Endothelial cell of umbilical vein (primary cell): ENCODE results near the gene VPS54. TPM values are rescaled to one million over a fixed set of nuclear protein-coding genes. Genes with fewer than 3 reads are reported as not detected.
"Not testable (repeated sequence)": the region's sequence is repeated elsewhere in the genome, so short reads cannot be mapped to it uniquely, and the experiment has no call there.

Source experiments
- BruUV-seq: library from RNA; stranded (reverse); fragments of 400-500 nt; replicated peaks from 2 replicates; lab custom pipeline; 2021; lab: Mats Ljungman, UMichigan
- CTCF ChIA-PET: fragments of 300-600, 350-600 bp; sonication (Branson Sonifier 250); formaldehyde crosslinking; loops from one replicate; lab custom pipeline; 2021; ENCODE audit warnings: antibody characterized with exemption, inconsistent platforms; lab: Charles Lee
- POLR2A ChIA-PET: fragments of 300-600, 350-600 bp; sonication (Branson Sonifier 250); formaldehyde crosslinking; loops from one replicate; lab custom pipeline; 2021; ENCODE audit warnings: antibody characterized with exemption, inconsistent platforms; lab: Charles Lee
- DNase-seq: peaks from one replicate; pipeline ENCODE4 v3.0.0-alpha.2; 2011; ENCODE audit warnings: low read depth, low spot score
- FAIRE-seq: peaks from 2 replicates; lab custom pipeline; 2011; peaks lifted over from hg19 to GRCh38; lab: Jason Lieb, UNC
- H2AFZ ChIP-seq: 2 replicates; pipeline ENCODE4 v1.6.0; 2012; ENCODE audit warnings: low read depth, low read length, control low read depth, inconsistent platforms
- H3K27ac ChIP-seq: 2 replicates; pipeline ENCODE4 v1.5.1; 2011; ENCODE audit warnings: low read depth, mild to moderate bottlenecking, control low read depth, low read length, moderate library complexity; ENCODE audit not compliant: insufficient read depth
- H3K27me3 ChIP-seq, 2 experiments: 2 replicates each; pipeline versions ENCODE4 v1.6.0 to v1.6.1; 2011; ENCODE audit warnings: low read length in 2 of 2, mixed read lengths in 1 of 2; ENCODE audit not compliant: control insufficient read depth in 2 of 2, insufficient read depth in 2 of 2
- H3K36me3 ChIP-seq, 2 experiments: 2 replicates in 1 of 2; 3 replicates in 1 of 2; pipeline ENCODE4 v1.5.1; 2011; ENCODE audit warnings: low read length in 2 of 2, mild to moderate bottlenecking in 1 of 2, moderate library complexity in 1 of 2; ENCODE audit not compliant: control insufficient read depth in 2 of 2, insufficient read depth in 2 of 2; ENCODE audit errors: extremely low read depth in 1 of 2
- H3K4me1 ChIP-seq: 3 replicates; pipeline ENCODE4 v1.5.1; 2011; ENCODE audit warnings: mild to moderate bottlenecking, low read length; ENCODE audit not compliant: control insufficient read depth, insufficient read depth; ENCODE audit errors: extremely low read depth
- H3K4me2 ChIP-seq: 2 replicates; pipeline ENCODE4 v1.6.1; 2011; ENCODE audit warnings: low read length, control low read depth, mixed read lengths; ENCODE audit not compliant: insufficient read depth
- H3K4me3 ChIP-seq, 3 experiments: fragments of 200-600 bp in 1 of 3; sonication (generic), shearing (Covaris generic) in 1 of 3; replicated peaks in 1 of 3; 2 replicates each; pipeline ENCODE4 v1.5.1; 2011 to 2016; ENCODE audit warnings: control low read depth in 3 of 3, low read length in 3 of 3, mild to moderate bottlenecking in 2 of 3, inconsistent platforms in 1 of 3, low read depth in 1 of 3, moderate library complexity in 1 of 3; ENCODE audit not compliant: insufficient read depth in 1 of 3
- H3K79me2 ChIP-seq: 2 replicates; pipeline ENCODE4 v1.6.0; 2012; ENCODE audit warnings: low read length, inconsistent platforms; ENCODE audit not compliant: control insufficient read depth, insufficient read depth
- H3K9ac ChIP-seq: replicated peaks from 2 replicates; pipeline ENCODE3; 2011; ENCODE audit warnings: low read length, control low read depth; ENCODE audit not compliant: insufficient read depth; ENCODE audit errors: extremely low read depth
- H3K9me1 ChIP-seq: replicated peaks from 3 replicates; pipeline ENCODE4 v1.6.0; 2011; ENCODE audit warnings: mild to moderate bottlenecking, low read length; ENCODE audit not compliant: control insufficient read depth, insufficient read depth; ENCODE audit errors: extremely low read depth
- H3K9me3 ChIP-seq: replicated peaks from 2 replicates; pipeline ENCODE4 v1.5.1; 2012; ENCODE audit warnings: low read length, inconsistent platforms; ENCODE audit not compliant: control insufficient read depth, insufficient read depth
- H4K20me1 ChIP-seq: replicated peaks from 2 replicates; pipeline ENCODE3; 2011; ENCODE audit warnings: mild to moderate bottlenecking, low read length; ENCODE audit not compliant: control insufficient read depth, insufficient read depth; ENCODE audit errors: extremely low read depth
- EZH2 ChIP-seq: IDR thresholded peaks from 2 replicates; pipeline ENCODE4 v1.6.1; 2012; ENCODE audit warnings: borderline replicate concordance, low read depth, mild to moderate bottlenecking, moderate library complexity, low read length, inconsistent platforms; ENCODE audit not compliant: severe bottlenecking
- FOS ChIP-seq: IDR thresholded peaks from 2 replicates; pipeline ENCODE4 v1.6.1; 2011; ENCODE audit warnings: mild to moderate bottlenecking, low read length, moderate library complexity, borderline replicate concordance; ENCODE audit not compliant: insufficient read depth
- GATA2 ChIP-seq: IDR thresholded peaks from 2 replicates; pipeline ENCODE4 v1.7.0; 2011; ENCODE audit warnings: low read depth, mild to moderate bottlenecking, moderate library complexity, mixed read lengths, low read length; ENCODE audit not compliant: insufficient read length, insufficient read depth
- JUN ChIP-seq: IDR thresholded peaks from 2 replicates; pipeline ENCODE4 v1.6.1; 2011; ENCODE audit warnings: borderline replicate concordance, low read depth; ENCODE audit not compliant: insufficient read length, insufficient read depth
- MYC ChIP-seq: IDR thresholded peaks from one replicate; pipeline ENCODE4 v1.6.1; 2011; ENCODE audit warnings: mild to moderate bottlenecking, low read depth, low read length
- POLR2A ChIP-seq: IDR thresholded peaks from 2 replicates; pipeline ENCODE4 v1.6.1; 2012; ENCODE audit warnings: low read depth, mild to moderate bottlenecking, control low read depth, low read length
- POLR2AphosphoS5 ChIP-seq: IDR thresholded peaks from 2 replicates; pipeline ENCODE4 v1.6.1; 2012; ENCODE audit warnings: low read depth, mild to moderate bottlenecking, control low read depth, low read length, moderate library complexity; ENCODE audit not compliant: insufficient read depth
- dilution Hi-C: fragments of 300-500 bp; cut with MboI; formaldehyde crosslinking; loops from one replicate; pipeline ENCODE4 v1.15.0; 2019; ENCODE audit warnings: low sequenced_read_pairs; ENCODE audit not compliant: extremely low pct_ligation_motif_present
- intact Hi-C: fragments of 100-400 bp; cut with micrococcal nuclease; formaldehyde crosslinking; loops from one replicate; pipeline ENCODE4 v1.10.0; 2022
- polyA plus RNA-seq, 4 experiments: library from polyadenylated mRNA; depleted of rRNA in 3 of 4; stranded (reverse) in 3 of 4; unstranded in 1 of 4; fragments of >200 nt; gene quantifications; 2 replicates each; pipeline versions ENCODE4 v1.2.1 to v1.2.3, GENCODE V29; 2011 to 2012; ENCODE audit warnings: missing spikeins in 1 of 4
- total RNA-seq: library from RNA; stranded (reverse); gene quantifications from 2 replicates; pipeline ENCODE4 v1.2.3, GENCODE V29; 2021
- TF ChIP-seq, protein P1 (sequence below), 2 donors: IDR thresholded peaks; 1 replicate in 1 of 2; 2 replicates in 1 of 2; pipeline ENCODE4 v1.5.1; 2011; ENCODE audit warnings: low read length in 2 of 2, mild to moderate bottlenecking in 2 of 2, moderate library complexity in 2 of 2, control low read depth in 1 of 2, inconsistent platforms in 1 of 2, low read depth in 1 of 2; ENCODE audit not compliant: insufficient read depth in 1 of 2; ENCODE audit errors: extremely low read depth in 1 of 2
- TF ChIP-seq, protein P2 (sequence below): IDR thresholded peaks from 2 replicates; pipeline ENCODE4 v1.6.1; 2011; ENCODE audit not compliant: insufficient read depth, insufficient read length

VPS54 gene
- total and polyA plus RNA-seq, 2 donors (not counting 3 experiments of a cell fraction or from before 2014, with no cell fraction given) = 6.3 to 17.7 TPM

DNA sequence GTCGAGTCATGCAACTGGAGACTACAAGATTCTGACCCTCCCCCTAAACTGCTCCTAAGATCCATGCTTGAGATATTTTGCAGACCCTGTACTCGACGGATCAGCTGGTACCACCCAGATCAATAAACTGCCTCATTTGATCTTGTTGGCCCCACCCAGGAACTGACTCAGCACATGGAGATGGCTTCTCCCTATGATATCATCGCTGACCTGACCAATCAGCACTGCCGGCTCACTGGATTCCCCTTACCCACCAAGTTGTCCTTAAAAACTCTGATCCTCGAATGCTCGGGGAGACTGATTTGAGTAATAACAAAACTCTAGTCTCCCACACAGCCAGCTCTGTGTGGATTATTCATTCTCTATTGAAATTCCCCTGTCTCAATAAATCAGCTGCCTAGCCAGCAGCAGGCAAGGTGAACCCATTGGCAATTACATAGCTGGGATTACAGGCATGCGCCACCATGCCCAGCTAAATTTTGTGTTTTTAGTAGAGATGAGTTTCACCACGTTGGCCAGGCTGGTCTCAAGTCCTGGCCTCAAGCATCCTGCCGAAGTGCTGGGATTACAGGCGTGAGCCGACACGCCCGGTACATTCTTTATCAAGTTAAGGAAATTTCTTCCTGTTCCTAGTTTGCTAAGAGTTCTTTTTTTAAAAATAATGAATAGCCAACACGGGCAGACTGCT is 43.6 kb downstream of the VPS54 start:
- no peak overlapping the region for H3K4me2 ChIP-seq
- no peak for FAIRE-seq
- ChIA-PET POLR2A (no interaction called here), CTCF (no interaction called here)
- H3K36me3 ChIP-seq = peaks cover 0 to 3% of the 10 kb centered on the region in 2 experiments
- dilution Hi-C loops (no loop called here), intact Hi-C loops (no loop called here)
- H3K9me1 ChIP-seq = no peaks in the 10 kb centered on the region
- H3K4me1 ChIP-seq = no peaks in the 10 kb centered on the region
- no peak overlapping the region for H2AFZ ChIP-seq
- no peaks in the 10 kb centered on the region for H3K9me3 ChIP-seq
- no peaks in the 10 kb centered on the region for H4K20me1 ChIP-seq
- H3K79me2 ChIP-seq = no peaks in the 10 kb centered on the region
- H3K4me3 ChIP-seq = no peak overlapping the region
- BruUV-seq = no TSS peak
- TF ChIP-seq, protein P1, sequence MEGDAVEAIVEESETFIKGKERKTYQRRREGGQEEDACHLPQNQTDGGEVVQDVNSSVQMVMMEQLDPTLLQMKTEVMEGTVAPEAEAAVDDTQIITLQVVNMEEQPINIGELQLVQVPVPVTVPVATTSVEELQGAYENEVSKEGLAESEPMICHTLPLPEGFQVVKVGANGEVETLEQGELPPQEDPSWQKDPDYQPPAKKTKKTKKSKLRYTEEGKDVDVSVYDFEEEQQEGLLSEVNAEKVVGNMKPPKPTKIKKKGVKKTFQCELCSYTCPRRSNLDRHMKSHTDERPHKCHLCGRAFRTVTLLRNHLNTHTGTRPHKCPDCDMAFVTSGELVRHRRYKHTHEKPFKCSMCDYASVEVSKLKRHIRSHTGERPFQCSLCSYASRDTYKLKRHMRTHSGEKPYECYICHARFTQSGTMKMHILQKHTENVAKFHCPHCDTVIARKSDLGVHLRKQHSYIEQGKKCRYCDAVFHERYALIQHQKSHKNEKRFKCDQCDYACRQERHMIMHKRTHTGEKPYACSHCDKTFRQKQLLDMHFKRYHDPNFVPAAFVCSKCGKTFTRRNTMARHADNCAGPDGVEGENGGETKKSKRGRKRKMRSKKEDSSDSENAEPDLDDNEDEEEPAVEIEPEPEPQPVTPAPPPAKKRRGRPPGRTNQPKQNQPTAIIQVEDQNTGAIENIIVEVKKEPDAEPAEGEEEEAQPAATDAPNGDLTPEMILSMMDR (IDR thresholded peaks at IDR 0.05; ENCODE audit: extremely low read depth in 1 of 2, insufficient read depth in 1 of 2, low read depth in 1 of 2, low read length in 2 of 2) = no peak
- TF ChIP-seq JUN (no peak), GATA2 (no peak), EZH2 (no peak), FOS (no peak), MYC (no peak), POLR2AphosphoS5 (no peak), POLR2A (no peak)
- TF ChIP-seq, protein P2, sequence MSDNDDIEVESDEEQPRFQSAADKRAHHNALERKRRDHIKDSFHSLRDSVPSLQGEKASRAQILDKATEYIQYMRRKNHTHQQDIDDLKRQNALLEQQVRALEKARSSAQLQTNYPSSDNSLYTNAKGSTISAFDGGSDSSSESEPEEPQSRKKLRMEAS = no peak
- H3K27ac ChIP-seq = no peak overlapping the region
- no peaks in the 10 kb centered on the region for H3K27me3 ChIP-seq
- DNase-seq = no peak
- H3K9ac ChIP-seq = no peak overlapping the region

DNA sequence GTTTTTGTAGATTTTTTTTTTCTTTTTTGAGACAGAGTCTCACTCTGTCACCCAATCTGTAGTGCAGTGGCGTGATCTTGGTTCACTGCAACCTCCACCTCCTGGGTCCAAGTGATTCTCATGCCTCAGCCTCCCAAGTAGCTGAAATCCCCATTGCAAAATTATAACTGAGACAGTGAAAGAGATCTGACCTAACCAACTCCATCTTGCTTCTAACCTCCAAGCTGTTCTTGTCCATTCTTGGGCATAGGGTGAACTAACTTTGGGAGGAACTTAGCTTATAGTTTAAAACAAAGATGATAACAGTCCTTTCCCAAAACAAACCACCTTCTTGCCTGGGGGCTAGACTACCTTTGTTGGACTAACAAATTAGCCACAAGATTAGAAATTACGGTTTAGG is 44.2 kb downstream of the VPS54 start:
- dilution Hi-C loops, H3K9me3 ChIP-seq, H3K4me2 ChIP-seq, H3K27me3 ChIP-seq, H2AFZ ChIP-seq, BruUV-seq, H3K79me2 ChIP-seq, POLR2A ChIA-PET, H3K4me1 ChIP-seq, FAIRE-seq, DNase-seq, H3K9me1 ChIP-seq, H3K4me3 ChIP-seq, H3K36me3 ChIP-seq, H4K20me1 ChIP-seq, intact Hi-C loops, H3K9ac ChIP-seq, H3K27ac ChIP-seq, CTCF ChIA-PET: not testable (repeated sequence)
